IMR-90 (cell line): ENCODE data around the gene CSNK1G2. TPM values are rescaled to one million over a fixed set of nuclear protein-coding genes. Genes with fewer than 3 reads are reported as not detected.

Experiments used
- ATAC-seq: fragments of 200-7000 bp; cut with Tn5 transposase; 2 replicates; pipeline ENCODE4 v1.9.1; 2020; ENCODE audit warnings: low read depth, mild to moderate bottlenecking, moderate library complexity
- BruUV-seq: library from RNA; stranded (reverse); fragments of 400-500 nt; replicated peaks from 2 replicates; lab custom pipeline; 2021; lab: Mats Ljungman, UMichigan
- CTCF ChIA-PET: fragments of 300-600 bp; formaldehyde crosslinking; extraction: SDS; loops from one replicate; lab custom pipeline; 2021; ENCODE audit warnings: antibody characterized with exemption; lab: Yijun Ruan, JAX
- POLR2A ChIA-PET: fragments of 300-600 bp; sonication (Branson Sonifier 250); formaldehyde crosslinking; loops from one replicate; lab custom pipeline; 2022; ENCODE audit warnings: antibody characterized with exemption; ENCODE audit not compliant: unreplicated experiment; lab: Charles Lee
- DNase-seq: peaks from one replicate; pipeline ENCODE4 v3.0.0; 2013
- H2AFZ ChIP-seq: replicated peaks from 2 replicates; pipeline ENCODE3; 2013; ENCODE audit warnings: low read length, mild to moderate bottlenecking; ENCODE audit not compliant: poor library complexity
- H2AK5ac ChIP-seq: 2 replicates; pipeline ENCODE4 v1.6.1; 2013; ENCODE audit warnings: low read depth, low read length, inconsistent platforms
- H2AK9ac ChIP-seq: replicated peaks from 2 replicates; pipeline ENCODE3; 2013; ENCODE audit warnings: mild to moderate bottlenecking, low read depth, low read length, moderate library complexity; ENCODE audit not compliant: poor library complexity
- H2BK120ac ChIP-seq: 2 replicates; pipeline ENCODE4 v1.6.1; 2013; ENCODE audit warnings: low read depth, low read length, inconsistent platforms
- H2BK15ac ChIP-seq: 3 replicates; pipeline ENCODE4 v1.6.1; 2013; ENCODE audit warnings: low read depth, low read length, inconsistent platforms
- H2BK20ac ChIP-seq: 2 replicates; pipeline ENCODE4 v1.6.1; 2013; ENCODE audit warnings: low read depth, mild to moderate bottlenecking, inconsistent platforms, low read length, moderate library complexity
- H2BK5ac ChIP-seq: 2 replicates; pipeline ENCODE4 v1.6.1; 2013; ENCODE audit warnings: mild to moderate bottlenecking, low read depth, low read length, inconsistent platforms; ENCODE audit not compliant: poor library complexity, severe bottlenecking
- H3K14ac ChIP-seq: replicated peaks from 2 replicates; pipeline ENCODE4 v1.6.1; 2013; ENCODE audit warnings: low read depth, low read length, inconsistent platforms
- H3K18ac ChIP-seq: 2 replicates; pipeline ENCODE4 v1.6.1; 2013; ENCODE audit warnings: low read depth, low read length, control low read depth
- H3K23ac ChIP-seq: 2 replicates; pipeline ENCODE4 v1.6.1; 2013; ENCODE audit warnings: low read depth, low read length, inconsistent platforms
- H3K27ac ChIP-seq: 2 replicates; pipeline ENCODE4 v1.5.1; 2013; ENCODE audit warnings: mild to moderate bottlenecking, control low read depth, low read length; ENCODE audit not compliant: insufficient read depth
- H3K27me3 ChIP-seq: 2 replicates; pipeline ENCODE4 v1.6.1; 2013; ENCODE audit warnings: low read length; ENCODE audit not compliant: control insufficient read depth, insufficient read depth
- H3K36me3 ChIP-seq: 2 replicates; pipeline ENCODE4 v1.6.1; 2013; ENCODE audit warnings: low read length, mixed read lengths; ENCODE audit not compliant: control insufficient read depth, insufficient read depth
- H3K4ac ChIP-seq: 2 replicates; pipeline ENCODE4 v1.6.1; 2013; ENCODE audit warnings: low read depth, low read length, inconsistent platforms
- H3K4me1 ChIP-seq: 2 replicates; pipeline ENCODE4 v1.6.1; 2013; ENCODE audit warnings: low read length, mixed read lengths; ENCODE audit not compliant: control insufficient read depth, insufficient read depth
- H3K4me2 ChIP-seq: 2 replicates; pipeline ENCODE4 v1.6.1; 2013; ENCODE audit warnings: low read depth, mild to moderate bottlenecking, control low read depth, low read length, moderate library complexity
- H3K4me3 ChIP-seq: 2 replicates; pipeline ENCODE4 v1.5.1; 2013; ENCODE audit warnings: low read depth, mild to moderate bottlenecking, control low read depth, low read length, moderate library complexity; ENCODE audit not compliant: insufficient read depth
- H3K56ac ChIP-seq: 2 replicates; pipeline ENCODE4 v1.6.1; 2013; ENCODE audit warnings: low read length, inconsistent platforms; ENCODE audit not compliant: insufficient read depth; ENCODE audit errors: extremely low read depth
- H3K79me1 ChIP-seq, 2 experiments: 2 replicates each; pipeline ENCODE4 v1.6.1; 2013; ENCODE audit warnings: low read length in 2 of 2, inconsistent platforms in 1 of 2, low read depth in 1 of 2
- H3K9ac ChIP-seq: 2 replicates; pipeline ENCODE4 v1.6.1; 2013; ENCODE audit warnings: low read depth, low read length, control low read depth
- H3K9me1 ChIP-seq: 2 replicates; pipeline ENCODE4 v1.6.1; 2013; ENCODE audit warnings: low read length, inconsistent platforms; ENCODE audit not compliant: insufficient read depth
- H3K9me3 ChIP-seq: 2 replicates; pipeline ENCODE4 v1.6.1; 2013; ENCODE audit warnings: low read length; ENCODE audit not compliant: control insufficient read depth, insufficient read depth
- H4K20me1 ChIP-seq: 2 replicates; pipeline ENCODE4 v1.6.1; 2013; ENCODE audit warnings: low read length, inconsistent platforms; ENCODE audit not compliant: insufficient read depth
- H4K5ac ChIP-seq: 2 replicates; pipeline ENCODE4 v1.6.1; 2013; ENCODE audit warnings: mild to moderate bottlenecking, low read depth, low read length, control low read depth
- H4K8ac ChIP-seq, 2 experiments: 2 replicates each; pipeline ENCODE4 v1.6.1; 2013; ENCODE audit warnings: low read depth in 2 of 2, low read length in 2 of 2, control low read depth in 1 of 2, inconsistent platforms in 1 of 2
- H4K91ac ChIP-seq: 2 replicates; pipeline ENCODE4 v1.6.1; 2013; ENCODE audit warnings: low read depth, low read length, inconsistent platforms; ENCODE audit not compliant: insufficient read depth
- BHLHE40 ChIP-seq: fragments of 150-350 bp; IDR thresholded peaks from 2 replicates; pipeline ENCODE4 v1.6.1; 2016; ENCODE audit warnings: mild to moderate bottlenecking, low read depth, low read length
- CEBPB ChIP-seq: IDR thresholded peaks from 2 replicates; pipeline ENCODE4 v1.6.1; 2012; ENCODE audit warnings: low read depth, low read length, improper control_type of control experiment
- CHD1 ChIP-seq: IDR thresholded peaks from 2 replicates; pipeline ENCODE4 v1.6.1; 2012; ENCODE audit warnings: low read depth, low read length, improper control_type of control experiment
- FOS ChIP-seq: fragments of 150-350 bp; IDR thresholded peaks from 2 replicates; pipeline ENCODE4 v1.6.1; 2016; ENCODE audit warnings: low read depth, low read length
- MAFK ChIP-seq: IDR thresholded peaks from 2 replicates; pipeline ENCODE4 v1.6.1; 2012; ENCODE audit warnings: low read depth, low read length, improper control_type of control experiment
- MAZ ChIP-seq: IDR thresholded peaks from 2 replicates; pipeline ENCODE4 v1.6.1; 2012; ENCODE audit warnings: low read depth, mild to moderate bottlenecking, low read length, improper control_type of control experiment, moderate library complexity, borderline replicate concordance
- MXI1 ChIP-seq: IDR thresholded peaks from 2 replicates; pipeline ENCODE4 v1.6.1; 2012; ENCODE audit warnings: low read depth, mild to moderate bottlenecking, low read length, moderate library complexity, borderline replicate concordance
- NFE2L2 ChIP-seq: fragments of 150-350 bp; IDR thresholded peaks from 2 replicates; pipeline ENCODE4 v1.6.1; 2016; ENCODE audit warnings: low read depth, mild to moderate bottlenecking, low read length
- POLR2A ChIP-seq: IDR thresholded peaks from 2 replicates; pipeline ENCODE4 v1.6.1; 2012; ENCODE audit warnings: mild to moderate bottlenecking, low read depth, low read length
- RAD21 ChIP-seq: IDR thresholded peaks from 2 replicates; pipeline ENCODE4 v1.6.1; 2012; ENCODE audit warnings: low read length, improper control_type of control experiment
- RCOR1 ChIP-seq: IDR thresholded peaks from 2 replicates; pipeline ENCODE4 v1.6.1; 2012; ENCODE audit warnings: mild to moderate bottlenecking, low read length, improper control_type of control experiment; ENCODE audit not compliant: insufficient replicate concordance
- RFX5 ChIP-seq: IDR thresholded peaks from 2 replicates; pipeline ENCODE4 v1.8.0; 2012; ENCODE audit warnings: low read depth, mild to moderate bottlenecking, low read length, moderate library complexity
- WGBS, 2 experiments: methylation state at CpG; one replicate each; pipeline versions ENCODE4 v1.1.5 to v1.1.7; 2013; ENCODE audit warnings: missing lambda C conversion rate in 2 of 2; ENCODE audit not compliant: insufficient read length in 1 of 2; ENCODE audit errors: extremely low coverage in 2 of 2; 5-methylcytosine and 5-hydroxymethylcytosine counted together
- dilution Hi-C: fragments of 300-500 bp; cut with HindIII; formaldehyde crosslinking; loops from one replicate; pipeline ENCODE4 v1.14.3; 2018; ENCODE audit warnings: low sequenced_read_pairs; ENCODE audit not compliant: unreplicated experiment
- in situ Hi-C: fragments of 300-500 bp; cut with MboI; formaldehyde crosslinking; loops from 3 replicates; pipeline ENCODE4 v1.14.3; 2019; ENCODE audit warnings: low sequenced_read_pairs, inconsistent platforms, mixed read lengths
- intact Hi-C: fragments of 100-400 bp; cut with micrococcal nuclease; formaldehyde crosslinking; loops from 2 replicates; pipeline ENCODE4 v1.10.0; 2022
- polyA plus RNA-seq, 3 experiments: library from polyadenylated mRNA; depleted of rRNA; stranded (reverse); fragments of >200 nt; gene quantifications; 2 replicates each; pipeline ENCODE4 v1.2.3, GENCODE V29; 2012; ENCODE audit warnings: low replicate concordance in 1 of 3
- total RNA-seq: library from RNA; depleted of rRNA; stranded (reverse); fragments of >200 nt; gene quantifications from 2 replicates; pipeline ENCODE4 v1.2.3, GENCODE V29; 2012
- TF ChIP-seq, protein P1 (sequence below): conservative IDR thresholded peaks from 2 replicates; pipeline ENCODE4 v1.5.1; 2012; ENCODE audit warnings: mild to moderate bottlenecking, low read depth, low read length, improper control_type of control experiment
- TF ChIP-seq, protein P2 (sequence below): fragments of 150-350 bp; IDR thresholded peaks from 2 replicates; pipeline ENCODE4 v1.6.1; 2016; ENCODE audit warnings: low read depth, mild to moderate bottlenecking, low read length, moderate library complexity, borderline replicate concordance
- TF ChIP-seq, protein P3 (sequence below): fragments of 150-350 bp; IDR thresholded peaks from 2 replicates; pipeline ENCODE4 v1.6.1; 2017; ENCODE audit warnings: mild to moderate bottlenecking, antibody characterized with exemption, low read length, low read depth

The CSNK1G2 gene
- total and polyA plus RNA-seq, 2 of the 4 experiments (the other 2 are of a cell fraction): 38.0 to 96.3 TPM

DNA sequence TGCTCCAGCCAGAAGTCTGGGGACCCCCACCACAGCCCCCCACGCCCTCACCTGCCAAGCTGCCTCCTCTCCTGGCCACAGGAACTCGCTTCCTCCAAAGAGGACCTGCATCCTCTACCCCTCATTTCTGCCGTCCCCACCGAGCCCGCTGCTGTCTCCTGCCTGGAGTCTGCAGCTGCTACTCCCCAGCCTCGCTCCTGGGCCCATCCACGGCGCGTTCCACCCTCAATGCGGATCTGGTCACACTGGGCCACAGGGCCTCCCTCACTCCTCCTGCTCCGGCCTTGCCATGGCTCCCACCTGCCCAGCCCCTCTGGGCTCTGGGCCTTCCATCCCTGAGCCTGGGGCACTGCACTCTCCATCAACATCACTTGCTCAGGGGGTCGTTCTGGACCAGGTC lies 70.2 kb downstream of the CSNK1G2 start:
- H4K91ac ChIP-seq: no peak overlapping the region
- H3K56ac ChIP-seq: no peak overlapping the region
- ChIA-PET POLR2A (no interaction called here), CTCF (no interaction called here)
- H3K4me3 ChIP-seq: no peak overlapping the region
- no peak overlapping the region for H2BK5ac ChIP-seq
- no peak overlapping the region for H2BK20ac ChIP-seq
- no peak overlapping the region for H3K9ac ChIP-seq
- TF ChIP-seq RCOR1 (no peak), MAZ (no peak), MAFK (no peak), CEBPB (no peak), FOS (no peak), CHD1 (no peak), NFE2L2 (no peak), MXI1 (no peak), POLR2A (no peak), RAD21 (no peak), BHLHE40 (no peak), RFX5 (no peak)
- TF ChIP-seq, protein P1, sequence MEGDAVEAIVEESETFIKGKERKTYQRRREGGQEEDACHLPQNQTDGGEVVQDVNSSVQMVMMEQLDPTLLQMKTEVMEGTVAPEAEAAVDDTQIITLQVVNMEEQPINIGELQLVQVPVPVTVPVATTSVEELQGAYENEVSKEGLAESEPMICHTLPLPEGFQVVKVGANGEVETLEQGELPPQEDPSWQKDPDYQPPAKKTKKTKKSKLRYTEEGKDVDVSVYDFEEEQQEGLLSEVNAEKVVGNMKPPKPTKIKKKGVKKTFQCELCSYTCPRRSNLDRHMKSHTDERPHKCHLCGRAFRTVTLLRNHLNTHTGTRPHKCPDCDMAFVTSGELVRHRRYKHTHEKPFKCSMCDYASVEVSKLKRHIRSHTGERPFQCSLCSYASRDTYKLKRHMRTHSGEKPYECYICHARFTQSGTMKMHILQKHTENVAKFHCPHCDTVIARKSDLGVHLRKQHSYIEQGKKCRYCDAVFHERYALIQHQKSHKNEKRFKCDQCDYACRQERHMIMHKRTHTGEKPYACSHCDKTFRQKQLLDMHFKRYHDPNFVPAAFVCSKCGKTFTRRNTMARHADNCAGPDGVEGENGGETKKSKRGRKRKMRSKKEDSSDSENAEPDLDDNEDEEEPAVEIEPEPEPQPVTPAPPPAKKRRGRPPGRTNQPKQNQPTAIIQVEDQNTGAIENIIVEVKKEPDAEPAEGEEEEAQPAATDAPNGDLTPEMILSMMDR: no peak
- TF ChIP-seq, protein P2, sequence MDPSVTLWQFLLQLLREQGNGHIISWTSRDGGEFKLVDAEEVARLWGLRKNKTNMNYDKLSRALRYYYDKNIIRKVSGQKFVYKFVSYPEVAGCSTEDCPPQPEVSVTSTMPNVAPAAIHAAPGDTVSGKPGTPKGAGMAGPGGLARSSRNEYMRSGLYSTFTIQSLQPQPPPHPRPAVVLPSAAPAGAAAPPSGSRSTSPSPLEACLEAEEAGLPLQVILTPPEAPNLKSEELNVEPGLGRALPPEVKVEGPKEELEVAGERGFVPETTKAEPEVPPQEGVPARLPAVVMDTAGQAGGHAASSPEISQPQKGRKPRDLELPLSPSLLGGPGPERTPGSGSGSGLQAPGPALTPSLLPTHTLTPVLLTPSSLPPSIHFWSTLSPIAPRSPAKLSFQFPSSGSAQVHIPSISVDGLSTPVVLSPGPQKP: no peak
- TF ChIP-seq, protein P3, sequence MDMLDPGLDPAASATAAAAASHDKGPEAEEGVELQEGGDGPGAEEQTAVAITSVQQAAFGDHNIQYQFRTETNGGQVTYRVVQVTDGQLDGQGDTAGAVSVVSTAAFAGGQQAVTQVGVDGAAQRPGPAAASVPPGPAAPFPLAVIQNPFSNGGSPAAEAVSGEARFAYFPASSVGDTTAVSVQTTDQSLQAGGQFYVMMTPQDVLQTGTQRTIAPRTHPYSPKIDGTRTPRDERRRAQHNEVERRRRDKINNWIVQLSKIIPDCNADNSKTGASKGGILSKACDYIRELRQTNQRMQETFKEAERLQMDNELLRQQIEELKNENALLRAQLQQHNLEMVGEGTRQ: no peak
- no peak overlapping the region for H2BK15ac ChIP-seq
- H3K14ac ChIP-seq: no peak overlapping the region
- H2AFZ ChIP-seq: no peak overlapping the region
- intact Hi-C loops (no loop called here), dilution Hi-C loops (no loop called here), in situ Hi-C loops (no loop called here)
- no peak overlapping the region for H3K4me2 ChIP-seq
- no peak overlapping the region for H3K27ac ChIP-seq
- H2BK120ac ChIP-seq: no peak overlapping the region
- BruUV-seq: no TSS peak
- ATAC-seq (no peak), DNase-seq (no peak)
- no peaks in the 10 kb centered on the region for H3K9me1 ChIP-seq
- H3K18ac ChIP-seq: no peak overlapping the region
- H3K23ac ChIP-seq: no peak overlapping the region
- peaks cover 20% of the 10 kb centered on the region for H4K20me1 ChIP-seq
- H3K36me3 ChIP-seq: peaks cover 7% of the 10 kb centered on the region
- no peak overlapping the region for H4K8ac ChIP-seq
- H3K79me1 ChIP-seq: peaks cover 10 to 71% of the 10 kb centered on the region in 2 experiments; a peak in 3 of 4 replicates
- no peak overlapping the region for H4K5ac ChIP-seq
- H2AK5ac ChIP-seq: no peak overlapping the region
- no peaks in the 10 kb centered on the region for H3K27me3 ChIP-seq
- peaks cover 11% of the 10 kb centered on the region for H3K4me1 ChIP-seq
- WGBS, 2 experiments: 100% methylated on average over 2 of the region's 12 CpGs; no CpG with 5 or more reads in 1 of the 2 experiments
- no peaks in the 10 kb centered on the region for H3K9me3 ChIP-seq
- no peak overlapping the region for H3K4ac ChIP-seq
- peak overlapping the region; percentile 31 for H2AK9ac ChIP-seq
